GM06990 (cell line): ENCODE measurements around the gene RIOK3.
"Not testable (repeated sequence)": the region's sequence is repeated elsewhere in the genome, so short reads cannot be mapped to it uniquely, and the experiment has no call there.

Experiments
- DNase-seq: peaks from one replicate; pipeline ENCODE4 v3.0.0-alpha.2; 2011; ENCODE audit not compliant: insufficient read length; ENCODE audit errors: extremely low read depth
- H3K27me3 ChIP-seq: replicated peaks from 2 replicates; pipeline ENCODE4 v1.6.0; 2011; ENCODE audit warnings: low read length; ENCODE audit not compliant: control insufficient read depth, insufficient read depth
- H3K36me3 ChIP-seq: 2 replicates; pipeline ENCODE4 v1.5.1; 2011; ENCODE audit warnings: low read length; ENCODE audit not compliant: control insufficient read depth, insufficient read depth
- H3K4me3 ChIP-seq: replicated peaks from 2 replicates; pipeline ENCODE4 v1.5.1; 2011; ENCODE audit warnings: low read depth, mild to moderate bottlenecking, control low read depth, low read length
- CTCF ChIP-seq: IDR thresholded peaks from 2 replicates; pipeline ENCODE4 v1.5.1; 2011; ENCODE audit warnings: low read length, control low read depth, mild to moderate bottlenecking, inconsistent platforms; ENCODE audit not compliant: insufficient read depth, poor library complexity, severe bottlenecking

Gene RIOK3

DNA sequence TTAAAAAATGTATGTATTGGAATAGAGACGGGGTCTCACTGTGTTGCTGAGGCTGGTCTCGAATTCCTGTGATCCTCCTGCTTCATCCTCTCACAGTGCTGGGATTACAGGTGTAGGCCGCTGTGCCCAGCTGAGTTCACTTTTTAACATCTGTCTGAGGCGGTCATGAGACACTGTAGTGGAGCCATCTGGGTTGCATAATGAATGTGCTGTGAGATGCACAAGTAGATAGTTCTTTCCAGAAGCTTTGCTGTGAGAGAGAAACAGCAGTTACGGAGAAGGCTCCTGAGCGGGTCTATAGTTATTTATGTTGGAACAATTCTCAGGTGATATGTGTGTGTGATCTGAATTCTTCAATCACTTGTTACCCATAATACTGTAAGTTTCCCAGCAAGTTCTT lies 53.3 kb downstream of the RIOK3 start:
- TF ChIP-seq CTCF = no peak
- DNase-seq = no peak
- no peak overlapping the region for H3K4me3 ChIP-seq

GRCh38 chr18:23510923-23511322 lies 57.8 kb downstream of the RIOK3 start:
- H3K36me3 ChIP-seq = peaks cover 16% of the 10 kb centered on the region

More for the DNA sequence above, 53.3 kb downstream of the RIOK3 start:
- peaks cover 12% of the 10 kb centered on the region for H3K36me3 ChIP-seq
- no peaks in the 10 kb centered on the region for H3K27me3 ChIP-seq

GRCh38 chr18:23512216-23512615 lies 59.1 kb downstream of the RIOK3 start:
- peaks cover 16% of the 10 kb centered on the region for H3K36me3 ChIP-seq
- H3K4me3 ChIP-seq, H3K27me3 ChIP-seq, DNase-seq: not testable (repeated sequence)

More at GRCh38 chr18:23510923-23511322, 57.8 kb downstream of the RIOK3 start:
- DNase-seq, H3K4me3 ChIP-seq, H3K27me3 ChIP-seq: not testable (repeated sequence)

- TF ChIP-seq CTCF = no peak
- Histone ChIP-seq H3K4me3 (no peak overlapping the region), H3K36me3 (peaks cover 17% of the 10 kb centered on the region), H3K27me3 (no peaks in the 10 kb centered on the region)
- no peak for DNase-seq
Measured at GRCh38 chr18:23512641-23513040, 59.6 kb downstream of the RIOK3 start.

GRCh38 chr18:23515911-23516546 lies 62.9 kb downstream of the RIOK3 start:
- no peak for DNase-seq
- peaks cover 20% of the 10 kb centered on the region for H3K36me3 ChIP-seq
- H3K27me3 ChIP-seq = no peaks in the 10 kb centered on the region
- H3K4me3 ChIP-seq = no peak overlapping the region
- TF ChIP-seq CTCF = peak; percentile 91

GRCh38 chr18:23519734-23520133 lies 66.6 kb downstream of the RIOK3 start:
- no peak for TF ChIP-seq CTCF
- no peak for DNase-seq
- Histone ChIP-seq H3K36me3 (peaks cover 30% of the 10 kb centered on the region), H3K27me3 (no peaks in the 10 kb centered on the region), H3K4me3 (no peak overlapping the region)

- Histone ChIP-seq H3K27me3 (no peaks in the 10 kb centered on the region), H3K36me3 (peaks cover 29% of the 10 kb centered on the region)
Measured at GRCh38 chr18:23521271-23521670, 68.2 kb downstream of the RIOK3 start.

More at GRCh38 chr18:23521271-23521670, 68.2 kb downstream of the RIOK3 start:
- no peak overlapping the region for H3K4me3 ChIP-seq
- TF ChIP-seq CTCF = no peak
- no peak for DNase-seq
